Uterus (tissue), 2 donors: ENCODE measurements around the gene CYP3A4.

Experiments used
- POLR2A ChIP-seq, 2 donors: fragments of 450-650 bp; IDR thresholded peaks; one replicate each; pipeline ENCODE4 v1.6.1; 2016; ENCODE audit warnings: antibody characterized with exemption in 2 of 2, mild to moderate bottlenecking in 1 of 2, moderate library complexity in 1 of 2
- TF ChIP-seq, protein P1 (sequence below), 4 experiments: fragments of 200-600 bp in 2 of 4; fragments of 450-650 bp in 2 of 4; sonication (generic) in 2 of 4; IDR thresholded peaks; one replicate each; pipeline ENCODE4 v1.5.1; 2016 to 2019; ENCODE audit warnings: antibody characterized with exemption in 4 of 4, mild to moderate bottlenecking in 2 of 4, moderate library complexity in 1 of 4

DNA sequence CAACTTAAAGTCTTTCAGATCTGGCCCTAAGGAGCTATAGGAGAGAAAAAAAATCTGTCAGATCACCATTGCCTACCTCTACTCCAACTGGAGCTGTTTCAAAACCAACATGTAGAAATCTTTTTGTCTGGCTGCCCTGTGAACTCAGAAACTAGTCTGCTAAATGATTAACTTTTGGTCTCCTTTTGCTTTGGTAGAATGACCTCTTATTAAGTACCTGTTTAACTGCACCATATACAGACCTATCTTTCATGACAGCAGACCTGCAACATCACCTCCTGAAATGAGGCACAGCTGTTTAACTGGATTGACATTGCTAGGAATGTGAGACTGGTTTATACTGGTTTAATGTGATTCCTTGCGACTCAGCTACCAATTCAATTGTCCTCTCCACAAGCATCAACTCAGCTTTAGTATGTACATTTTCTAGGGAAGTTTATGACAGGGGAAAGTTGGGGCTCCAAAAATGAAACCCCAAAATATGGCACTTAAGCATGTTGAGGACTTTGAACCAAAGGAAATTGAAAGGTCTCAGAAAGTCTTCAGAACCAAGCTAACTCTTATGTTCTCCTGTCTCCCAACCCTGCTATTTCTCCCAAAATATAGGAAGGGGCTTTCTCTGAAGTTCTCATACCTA lies 45.7 kb upstream of the CYP3A4 start:
- TF ChIP-seq, protein P1, sequence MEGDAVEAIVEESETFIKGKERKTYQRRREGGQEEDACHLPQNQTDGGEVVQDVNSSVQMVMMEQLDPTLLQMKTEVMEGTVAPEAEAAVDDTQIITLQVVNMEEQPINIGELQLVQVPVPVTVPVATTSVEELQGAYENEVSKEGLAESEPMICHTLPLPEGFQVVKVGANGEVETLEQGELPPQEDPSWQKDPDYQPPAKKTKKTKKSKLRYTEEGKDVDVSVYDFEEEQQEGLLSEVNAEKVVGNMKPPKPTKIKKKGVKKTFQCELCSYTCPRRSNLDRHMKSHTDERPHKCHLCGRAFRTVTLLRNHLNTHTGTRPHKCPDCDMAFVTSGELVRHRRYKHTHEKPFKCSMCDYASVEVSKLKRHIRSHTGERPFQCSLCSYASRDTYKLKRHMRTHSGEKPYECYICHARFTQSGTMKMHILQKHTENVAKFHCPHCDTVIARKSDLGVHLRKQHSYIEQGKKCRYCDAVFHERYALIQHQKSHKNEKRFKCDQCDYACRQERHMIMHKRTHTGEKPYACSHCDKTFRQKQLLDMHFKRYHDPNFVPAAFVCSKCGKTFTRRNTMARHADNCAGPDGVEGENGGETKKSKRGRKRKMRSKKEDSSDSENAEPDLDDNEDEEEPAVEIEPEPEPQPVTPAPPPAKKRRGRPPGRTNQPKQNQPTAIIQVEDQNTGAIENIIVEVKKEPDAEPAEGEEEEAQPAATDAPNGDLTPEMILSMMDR (IDR thresholded peaks at IDR 0.05), result no peak
- TF ChIP-seq POLR2A (IDR thresholded peaks at IDR 0.05), result no peak
